ENCODE data around the gene APOBEC4.
A peak's percentile ranks its signal among the peaks of the same experiment; 100 is the strongest.

GRCh38 chr1:183686229-183686628 lies 33.1 kb upstream of the APOBEC4 start:
- no peak for TF ChIP-seq SMC3 (conservative IDR thresholded peaks at IDR 0.05; ENCODE audit: insufficient read depth, low read depth, low read length)
- no peak for TF ChIP-seq TAF1 (IDR thresholded peaks at IDR 0.05; ENCODE audit: control insufficient read depth, extremely low read depth, insufficient read depth, low read length, severe bottlenecking)
- TF ChIP-seq, protein P1, sequence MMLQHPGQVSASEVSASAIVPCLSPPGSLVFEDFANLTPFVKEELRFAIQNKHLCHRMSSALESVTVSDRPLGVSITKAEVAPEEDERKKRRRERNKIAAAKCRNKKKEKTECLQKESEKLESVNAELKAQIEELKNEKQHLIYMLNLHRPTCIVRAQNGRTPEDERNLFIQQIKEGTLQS (IDR thresholded peaks at IDR 0.05): no peak
- TF ChIP-seq, protein P1 (CRISPR knock-in tag; conservative IDR thresholded peaks at IDR 0.05): no peak
- no peak for TF ChIP-seq HMBOX1 (IDR thresholded peaks at IDR 0.05)
- TF ChIP-seq, protein P2, sequence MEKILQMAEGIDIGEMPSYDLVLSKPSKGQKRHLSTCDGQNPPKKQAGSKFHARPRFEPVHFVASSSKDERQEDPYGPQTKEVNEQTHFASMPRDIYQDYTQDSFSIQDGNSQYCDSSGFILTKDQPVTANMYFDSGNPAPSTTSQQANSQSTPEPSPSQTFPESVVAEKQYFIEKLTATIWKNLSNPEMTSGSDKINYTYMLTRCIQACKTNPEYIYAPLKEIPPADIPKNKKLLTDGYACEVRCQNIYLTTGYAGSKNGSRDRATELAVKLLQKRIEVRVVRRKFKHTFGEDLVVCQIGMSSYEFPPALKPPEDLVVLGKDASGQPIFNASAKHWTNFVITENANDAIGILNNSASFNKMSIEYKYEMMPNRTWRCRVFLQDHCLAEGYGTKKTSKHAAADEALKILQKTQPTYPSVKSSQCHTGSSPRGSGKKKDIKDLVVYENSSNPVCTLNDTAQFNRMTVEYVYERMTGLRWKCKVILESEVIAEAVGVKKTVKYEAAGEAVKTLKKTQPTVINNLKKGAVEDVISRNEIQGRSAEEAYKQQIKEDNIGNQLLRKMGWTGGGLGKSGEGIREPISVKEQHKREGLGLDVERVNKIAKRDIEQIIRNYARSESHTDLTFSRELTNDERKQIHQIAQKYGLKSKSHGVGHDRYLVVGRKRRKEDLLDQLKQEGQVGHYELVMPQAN (IDR thresholded peaks at IDR 0.05; ENCODE audit: borderline replicate concordance): no peak
- peak; percentile 64; the same call in 1 of the 2 replicates for TF ChIP-seq MAFK (IDR thresholded peaks at IDR 0.05; ENCODE audit: low read length)
- TF ChIP-seq MYC (IDR thresholded peaks at IDR 0.05; ENCODE audit: low read depth, low read length): no peak
- no peak for TF ChIP-seq MYC (CRISPR knock-in tag; IDR thresholded peaks at IDR 0.05; ENCODE audit: borderline replicate concordance, low read depth)
- TF ChIP-seq RNF2 (IDR thresholded peaks at IDR 0.05): no peak
- TF ChIP-seq ARID2 (IDR thresholded peaks at IDR 0.05): no peak
- no peak for TF ChIP-seq XRCC4 (IDR thresholded peaks at IDR 0.05; ENCODE audit: extremely low read depth, insufficient read depth, insufficient read length)
- TF ChIP-seq SIN3A (IDR thresholded peaks at IDR 0.05; ENCODE audit: borderline replicate concordance in 2 of 2, control insufficient read depth in 1 of 2, low read depth in 2 of 2, low read length in 2 of 2): no peak
- TF ChIP-seq, protein P3, sequence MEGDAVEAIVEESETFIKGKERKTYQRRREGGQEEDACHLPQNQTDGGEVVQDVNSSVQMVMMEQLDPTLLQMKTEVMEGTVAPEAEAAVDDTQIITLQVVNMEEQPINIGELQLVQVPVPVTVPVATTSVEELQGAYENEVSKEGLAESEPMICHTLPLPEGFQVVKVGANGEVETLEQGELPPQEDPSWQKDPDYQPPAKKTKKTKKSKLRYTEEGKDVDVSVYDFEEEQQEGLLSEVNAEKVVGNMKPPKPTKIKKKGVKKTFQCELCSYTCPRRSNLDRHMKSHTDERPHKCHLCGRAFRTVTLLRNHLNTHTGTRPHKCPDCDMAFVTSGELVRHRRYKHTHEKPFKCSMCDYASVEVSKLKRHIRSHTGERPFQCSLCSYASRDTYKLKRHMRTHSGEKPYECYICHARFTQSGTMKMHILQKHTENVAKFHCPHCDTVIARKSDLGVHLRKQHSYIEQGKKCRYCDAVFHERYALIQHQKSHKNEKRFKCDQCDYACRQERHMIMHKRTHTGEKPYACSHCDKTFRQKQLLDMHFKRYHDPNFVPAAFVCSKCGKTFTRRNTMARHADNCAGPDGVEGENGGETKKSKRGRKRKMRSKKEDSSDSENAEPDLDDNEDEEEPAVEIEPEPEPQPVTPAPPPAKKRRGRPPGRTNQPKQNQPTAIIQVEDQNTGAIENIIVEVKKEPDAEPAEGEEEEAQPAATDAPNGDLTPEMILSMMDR (IDR thresholded peaks at IDR 0.05 in 2 of 3, conservative IDR thresholded peaks at IDR 0.05 in 1 of 3; ENCODE audit: insufficient read depth in 2 of 3, low read depth in 1 of 3, low read length in 3 of 3): no peak
- no peak for TF ChIP-seq ATF4 (CRISPR knock-in tag; IDR thresholded peaks at IDR 0.05)
